Aorta (tissue), 5 donors: ENCODE measurements around the gene UBE2H. TPM values are rescaled to one million over a fixed set of nuclear protein-coding genes. Genes with fewer than 3 reads are reported as not detected.

Experiments used
- ATAC-seq: fragments of 200-7000 bp; cut with Tn5 transposase; one replicate; pipeline ENCODE4 v1.9.1; 2022; ENCODE audit warnings: moderate library complexity; ENCODE audit not compliant: low FRiP score
- DNase-seq, 2 donors: peaks; one replicate each; pipeline ENCODE4 v3.0.0-alpha.2; 2020
- H3K27ac ChIP-seq, 2 donors: one replicate each; pipeline ENCODE4 v1.5.1; 2013; ENCODE audit warnings: low read length in 2 of 2, mild to moderate bottlenecking in 2 of 2, moderate library complexity in 2 of 2, control low read depth in 1 of 2, inconsistent platforms in 1 of 2, low read depth in 1 of 2
- H3K27me3 ChIP-seq, 2 donors: one replicate each; pipeline ENCODE4 v1.6.1; 2013; ENCODE audit warnings: control low read depth in 1 of 2, low read length in 1 of 2, mild to moderate bottlenecking in 1 of 2, moderate library complexity in 1 of 2; ENCODE audit not compliant: insufficient read depth in 2 of 2, control insufficient read depth in 1 of 2
- H3K36me3 ChIP-seq, 2 donors: one replicate each; pipeline ENCODE4 v1.6.1; 2013; ENCODE audit warnings: control low read depth in 1 of 2, low read length in 1 of 2, mild to moderate bottlenecking in 1 of 2; ENCODE audit not compliant: insufficient read depth in 2 of 2, control insufficient read depth in 1 of 2
- H3K4me1 ChIP-seq, 2 donors: one replicate each; pipeline ENCODE4 v1.6.1; 2013; ENCODE audit warnings: low read length in 2 of 2, control low read depth in 1 of 2, mild to moderate bottlenecking in 1 of 2, moderate library complexity in 1 of 2; ENCODE audit not compliant: insufficient read depth in 2 of 2, control insufficient read depth in 1 of 2
- H3K4me3 ChIP-seq, 2 donors: one replicate each; pipeline ENCODE4 v1.5.1; 2013; ENCODE audit warnings: low read length in 2 of 2, control low read depth in 1 of 2, mild to moderate bottlenecking in 1 of 2
- H3K9me3 ChIP-seq: one replicate; pipeline ENCODE4 v1.6.1; 2013; ENCODE audit warnings: mild to moderate bottlenecking, low read length; ENCODE audit not compliant: control insufficient read depth
- WGBS, 2 donors: extraction: QIAGEN DNeasy Blood & Tissue Kit; methylation state at CpG; one replicate each; pipeline ENCODE4 v1.1.7; 2013; 5-methylcytosine and 5-hydroxymethylcytosine counted together
- intact Hi-C, 2 donors: fragments of 100-400 bp; cut with DNase I; formaldehyde crosslinking; loops; one replicate each; pipeline versions ENCODE4 v1.14.2 to v1.15.0; 2022
- polyA plus RNA-seq, 2 donors: library from polyadenylated mRNA; stranded (reverse); fragments of 200-250 nt; gene quantifications; one replicate each; pipeline ENCODE4 v1.2.3, GENCODE V29; 2013
- total RNA-seq, 2 donors: library from RNA; stranded (reverse); fragmentation: NEBNext Ultra II Directional; extraction: Animal tissue kit (Norgen Biotek cat#: 25700); gene quantifications; one replicate each; pipeline ENCODE4 v1.2.1, GENCODE V29; 2021
- donor health status: healthy with polysubstance abuse.
- donor health status: Bipolar disorder and iron deficiency.
- donor health status: DM: no; HTN: no; CAD: no.
- donor health status: DM: no; HTN: no; CAD: no.
- donor health status: DM: yes; HTN: yes; CAD: no.

The UBE2H gene
- total and polyA plus RNA-seq, 4 donors, result 52.3 to 173 (median 99.6) TPM

DNA sequence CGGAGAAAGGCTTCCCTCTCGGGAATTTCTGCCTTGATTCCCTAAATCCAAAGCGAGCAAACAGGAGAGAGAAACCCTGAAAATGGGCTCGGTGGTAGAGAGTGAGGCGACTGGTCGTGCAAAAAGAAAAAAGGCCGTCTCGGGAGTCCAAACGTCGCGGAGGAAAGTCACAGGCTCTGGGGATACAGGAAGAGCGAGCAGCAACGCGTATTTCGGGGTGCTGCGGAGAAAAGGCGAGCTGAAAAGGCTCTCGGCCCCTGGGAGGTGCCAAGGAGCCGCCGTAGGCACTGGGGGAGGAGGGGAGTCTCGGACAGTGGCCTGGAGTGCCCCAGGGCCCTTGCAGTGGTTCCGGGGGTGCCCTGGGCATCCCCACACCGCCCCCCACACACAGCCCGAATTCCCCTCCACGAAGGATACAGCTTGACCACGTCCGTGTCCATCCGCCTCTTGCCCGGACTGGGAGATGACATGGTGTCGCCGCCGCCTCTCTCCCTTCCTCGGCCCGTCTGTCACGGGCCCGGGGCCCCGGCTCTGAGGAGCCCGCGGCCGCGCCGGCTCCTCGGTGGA is 591 bp downstream of the UBE2H start:
- WGBS, 2 donors, result 1% methylated on average over 30 to 43 of the region's 43 CpGs
- Histone ChIP-seq H3K27me3 (no peaks in the 10 kb centered on the region), H3K9me3 (no peaks in the 10 kb centered on the region), H3K4me3 (peak overlapping the region; percentile 94 to 100), H3K4me1 (no peaks in the 10 kb centered on the region), H3K36me3 (no peaks in the 10 kb centered on the region), H3K27ac (peak overlapping the region; percentile 78)
- ATAC-seq (peak; percentile 38), DNase-seq (peak; percentile 61 to 75)
- intact Hi-C loops, result loop anchor here (2.0 to 5.0 kb wide), 3 partner anchors 59 to 127 kb away; no protein-coding TSS in a partner anchor

DNA sequence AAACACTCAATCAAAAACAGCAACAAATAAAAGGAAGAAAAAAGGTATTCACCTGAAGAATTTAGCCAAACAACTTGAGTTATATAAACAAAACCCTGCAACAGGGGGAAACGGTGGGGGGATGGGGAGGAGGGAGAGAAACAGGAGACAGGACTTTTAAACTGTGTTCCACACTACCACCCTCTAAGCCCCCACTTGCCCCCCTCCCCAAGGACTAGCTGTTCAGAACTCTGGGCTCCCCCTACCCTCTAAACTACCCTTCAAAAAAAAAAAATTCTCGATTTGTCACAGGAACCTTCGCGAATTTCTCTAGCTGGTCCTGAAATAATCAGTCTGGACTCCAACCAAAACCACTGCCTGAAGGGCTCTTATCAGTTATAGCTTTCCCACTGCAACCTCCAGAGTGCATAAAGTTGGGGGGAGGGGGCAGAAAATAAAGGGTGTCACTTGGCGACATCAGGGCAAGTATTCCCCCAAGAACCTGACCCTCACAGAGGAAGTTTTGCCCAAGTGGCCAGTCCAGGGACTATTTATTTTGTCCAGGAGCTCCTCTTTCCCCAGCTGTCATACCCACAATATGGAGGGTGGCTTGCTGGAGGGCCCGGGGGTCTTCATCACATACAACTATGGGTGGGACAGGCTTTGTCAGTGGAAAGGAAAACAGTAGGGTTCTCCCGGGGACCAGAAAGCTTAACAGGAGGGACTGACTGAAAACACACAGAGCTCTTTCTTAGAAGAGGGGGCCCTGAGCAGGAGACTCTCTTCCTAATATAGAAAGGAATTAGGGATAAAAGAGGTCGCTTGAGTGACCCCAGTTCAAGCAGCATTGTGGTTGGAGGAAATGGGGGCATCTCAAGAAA is 1.3 kb downstream of the UBE2H start:
- ATAC-seq, result no peak
- no peaks in the 10 kb centered on the region for H3K27me3 ChIP-seq
- intact Hi-C loops, result loop anchor here (2.0 to 5.0 kb wide), 3 partner anchors 59 to 127 kb away; no protein-coding TSS in a partner anchor
- peak overlapping the region; percentile 78 for H3K27ac ChIP-seq
- peaks cover 0 to 2% of the 10 kb centered on the region in 2 donors for H3K4me1 ChIP-seq
- no peaks in the 10 kb centered on the region for H3K9me3 ChIP-seq
- H3K4me3 ChIP-seq, result peak overlapping the region; percentile 94 to 100
- peak in 1 of 2 donors; percentile 33 for DNase-seq
- no peaks in the 10 kb centered on the region for H3K36me3 ChIP-seq
- WGBS, 2 donors, result 0 to 1% methylated on average over 8 of the region's 8 CpGs

DNA sequence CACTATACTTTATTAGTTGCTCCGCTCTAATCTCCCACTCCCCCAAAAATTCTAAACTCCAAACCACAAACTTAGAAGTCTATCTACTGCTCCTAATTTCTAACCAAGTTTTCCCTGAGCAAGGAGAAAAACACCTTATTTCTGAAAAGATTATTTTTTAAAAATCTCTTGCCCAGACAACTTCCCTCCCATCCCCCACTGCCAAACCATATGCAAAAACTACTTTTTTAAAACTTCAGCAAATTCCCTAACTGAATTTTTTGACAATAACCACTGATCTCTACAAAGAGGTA is 1.9 kb downstream of the UBE2H start:
- intact Hi-C loops, result loop anchor here in 1 of 2 donors (5.0 kb wide), 1 partner anchor 124 kb away; no protein-coding TSS in a partner anchor
- Histone ChIP-seq H3K36me3 (no peaks in the 10 kb centered on the region), H3K4me1 (peaks cover 0 to 4% of the 10 kb centered on the region in 2 donors), H3K27ac (peak overlapping the region in 1 of 2 donors; percentile 5), H3K4me3 (peak overlapping the region; percentile 94 to 100), H3K9me3 (no peaks in the 10 kb centered on the region), H3K27me3 (no peaks in the 10 kb centered on the region)
- 0 to 7% methylated on average over 1 of the region's 1 CpG for WGBS, 2 donors
- ATAC-seq (no peak), DNase-seq (no peak)

- intact Hi-C loops, result loop anchor here in 1 of 2 donors (5.0 kb wide), 1 partner anchor 123 kb away; no protein-coding TSS in a partner anchor
- Histone ChIP-seq H3K4me1 (peaks cover 0 to 4% of the 10 kb centered on the region in 2 donors), H3K9me3 (no peaks in the 10 kb centered on the region), H3K27ac (peak overlapping the region; percentile 4 to 49), H3K36me3 (no peaks in the 10 kb centered on the region), H3K27me3 (no peaks in the 10 kb centered on the region), H3K4me3 (peak overlapping the region; percentile 94 to 100)
- no peak for ATAC-seq
- no peak for DNase-seq
- WGBS, 2 donors, result 0 to 3% methylated on average over 9 of the region's 9 CpGs
Measured at GRCh38 chr7:129950191-129950932, 2.4 kb downstream of the UBE2H start.

GRCh38 chr7:129949292-129950133 is 3.2 kb downstream of the UBE2H start:
- Histone ChIP-seq H3K4me1 (peaks cover 0 to 4% of the 10 kb centered on the region in 2 donors), H3K9me3 (no peaks in the 10 kb centered on the region), H3K4me3 (peak overlapping the region; percentile 94 to 100), H3K27me3 (no peaks in the 10 kb centered on the region), H3K36me3 (no peaks in the 10 kb centered on the region), H3K27ac (peak overlapping the region; percentile 63 to 94)
- DNase-seq (peak in 1 of 2 donors; percentile 23), ATAC-seq (peak; percentile 66)
- WGBS, 2 donors, result 2 to 3% methylated on average over 10 of the region's 10 CpGs
- intact Hi-C loops, result loop anchor here (5.0 kb wide), 3 partner anchors 67 to 122 kb away; no protein-coding TSS in a partner anchor

DNA sequence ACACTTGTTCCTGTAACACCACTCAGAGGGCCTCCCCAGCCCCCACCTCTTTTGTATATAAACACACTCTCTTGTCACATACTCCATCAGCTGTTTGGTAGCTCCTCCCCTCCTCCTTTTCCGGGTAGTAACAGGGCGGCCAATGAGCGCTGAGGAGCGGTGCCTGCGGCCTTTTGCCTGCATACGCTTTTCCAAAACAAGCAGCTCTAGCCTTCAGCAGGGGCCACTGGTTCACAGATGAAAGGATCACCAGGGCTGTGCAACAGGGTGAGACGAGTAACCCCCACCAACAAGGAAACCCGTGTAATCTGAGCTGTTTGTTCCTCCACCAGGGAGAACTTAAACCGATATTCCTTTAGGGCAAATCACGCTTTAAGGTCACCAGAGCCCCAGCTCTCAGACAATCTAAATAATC is 3.9 kb downstream of the UBE2H start:
- intact Hi-C loops, result loop anchor here (5.0 kb wide), 2 partner anchors 67 to 82 kb away; no protein-coding TSS in a partner anchor
- peaks cover 0 to 4% of the 10 kb centered on the region in 2 donors for H3K4me1 ChIP-seq
- DNase-seq, result peak; percentile 92 to 93

GRCh38 chr7:129948338-129948737 is 4.4 kb downstream of the UBE2H start:
- 55 to 66% methylated on average over 5 of the region's 5 CpGs for WGBS, 2 donors
- Histone ChIP-seq H3K4me3 (no peak overlapping the region), H3K4me1 (peaks cover 0 to 4% of the 10 kb centered on the region in 2 donors), H3K27me3 (no peaks in the 10 kb centered on the region), H3K27ac (peak overlapping the region; percentile 45 to 78), H3K36me3 (peaks cover 0 to 2% of the 10 kb centered on the region in 2 donors), H3K9me3 (no peaks in the 10 kb centered on the region)
- ATAC-seq (no peak), DNase-seq (no peak)
- intact Hi-C loops, result loop anchor here (5.0 kb wide), 2 partner anchors 66 to 81 kb away; no protein-coding TSS in a partner anchor

More for the DNA sequence above, 3.9 kb downstream of the UBE2H start:
- 0 to 1% methylated on average over 10 of the region's 10 CpGs for WGBS, 2 donors
- H3K9me3 ChIP-seq, result no peaks in the 10 kb centered on the region
- peak overlapping the region; percentile 63 to 87 for H3K27ac ChIP-seq
- ATAC-seq, result peak; percentile 86
- H3K27me3 ChIP-seq, result no peaks in the 10 kb centered on the region
- no peaks in the 10 kb centered on the region for H3K36me3 ChIP-seq
- peak overlapping the region; percentile 94 to 100 for H3K4me3 ChIP-seq
